Nucleus accumbens (tissue), 56 donors: Measurements from ENCODE around the gene OLIG1.

ENCODE experiments used
- DNase-seq, 56 donors: peaks; one replicate each; lab custom pipeline; 2025; lab: John Stamatoyannopoulos, UW

OLIG1 gene

DNA sequence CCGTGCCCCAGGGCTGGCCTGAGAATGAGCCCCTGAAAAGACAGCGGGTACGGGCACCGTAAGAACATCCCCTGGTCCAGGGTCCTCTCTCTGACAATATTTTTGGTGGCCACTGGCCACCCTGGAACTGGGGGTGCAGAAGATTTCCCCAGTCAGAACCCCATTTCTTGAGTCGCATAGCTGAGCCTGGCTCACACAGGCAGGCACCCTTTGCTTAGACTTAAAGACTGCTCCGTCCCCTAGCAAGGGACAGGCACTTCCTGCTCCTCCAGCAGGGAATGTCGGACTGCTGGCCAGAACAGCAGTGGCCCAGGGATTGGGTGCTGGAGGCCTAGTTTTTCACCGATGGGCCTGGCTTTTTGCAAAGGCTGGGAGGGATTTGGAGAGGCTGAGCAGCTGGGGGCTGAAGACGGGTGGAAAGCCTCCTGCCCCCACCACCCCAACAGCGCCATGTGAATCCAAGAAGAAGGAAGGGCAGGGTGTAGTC lies 39.9 kb upstream of the OLIG1 start:
- peak in 22 of 56 donors; percentile 14 to 53 (median 36) for DNase-seq

DNA sequence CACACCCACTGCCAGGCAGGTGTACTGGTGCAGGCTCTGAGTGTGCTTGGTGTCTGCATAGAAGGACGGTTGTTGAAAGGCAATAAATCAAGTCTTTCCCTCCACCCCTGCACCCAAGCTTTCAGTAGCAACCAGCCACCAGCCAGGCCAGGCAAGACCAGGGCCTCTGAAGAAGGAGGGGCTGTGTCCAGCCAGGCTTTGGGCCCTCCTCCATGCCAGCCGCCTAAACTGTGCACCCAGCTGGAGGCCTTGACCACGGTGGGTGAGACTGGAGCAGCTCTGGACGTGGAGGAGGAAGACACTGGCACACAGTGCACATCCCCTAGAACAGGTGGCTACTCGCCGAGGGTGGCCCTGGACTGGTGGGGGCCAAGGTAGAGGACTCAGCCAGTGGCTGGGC lies 39.3 kb upstream of the OLIG1 start:
- DNase-seq: peak in 13 of 56 donors; percentile 20 to 53 (median 37)

DNA sequence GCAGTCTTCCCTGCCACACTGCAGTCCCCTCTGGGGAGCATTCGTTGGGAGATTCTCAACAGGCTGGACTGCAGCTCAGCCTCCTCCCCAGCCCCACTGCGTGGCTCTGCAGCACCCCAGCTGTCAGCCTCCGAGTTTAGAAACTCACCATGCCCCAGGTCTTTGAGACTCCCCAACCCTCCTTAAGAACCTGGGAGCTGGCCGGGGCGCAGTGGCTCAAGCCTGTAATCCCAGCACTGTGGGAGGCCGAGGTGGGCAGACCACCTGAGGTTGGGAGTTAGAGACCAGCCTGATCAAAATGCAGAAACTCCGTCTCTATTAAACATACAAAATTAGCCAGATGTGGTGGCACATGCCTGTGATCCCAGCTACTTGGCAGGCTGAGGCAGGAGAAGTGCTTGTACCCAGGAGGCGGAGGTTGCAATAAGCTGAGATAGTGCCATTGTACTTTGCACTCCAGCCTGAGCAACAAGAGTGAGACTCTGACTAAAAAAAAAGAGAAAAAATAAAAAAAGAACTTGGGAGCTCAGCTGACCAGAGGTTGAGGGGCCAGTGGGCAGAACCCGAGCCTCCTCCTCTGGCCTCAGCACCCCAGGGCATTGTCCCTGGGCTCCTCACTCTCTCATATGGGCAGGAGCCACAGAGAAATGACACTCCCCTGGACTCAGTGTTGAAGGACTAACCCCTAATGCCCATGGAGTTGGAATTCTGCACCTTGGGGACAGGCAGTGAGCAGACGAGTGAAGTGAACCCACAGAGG lies 38.6 kb upstream of the OLIG1 start:
- peak in 3 of 56 donors; percentile 24 to 43 (median 27) for DNase-seq

DNA sequence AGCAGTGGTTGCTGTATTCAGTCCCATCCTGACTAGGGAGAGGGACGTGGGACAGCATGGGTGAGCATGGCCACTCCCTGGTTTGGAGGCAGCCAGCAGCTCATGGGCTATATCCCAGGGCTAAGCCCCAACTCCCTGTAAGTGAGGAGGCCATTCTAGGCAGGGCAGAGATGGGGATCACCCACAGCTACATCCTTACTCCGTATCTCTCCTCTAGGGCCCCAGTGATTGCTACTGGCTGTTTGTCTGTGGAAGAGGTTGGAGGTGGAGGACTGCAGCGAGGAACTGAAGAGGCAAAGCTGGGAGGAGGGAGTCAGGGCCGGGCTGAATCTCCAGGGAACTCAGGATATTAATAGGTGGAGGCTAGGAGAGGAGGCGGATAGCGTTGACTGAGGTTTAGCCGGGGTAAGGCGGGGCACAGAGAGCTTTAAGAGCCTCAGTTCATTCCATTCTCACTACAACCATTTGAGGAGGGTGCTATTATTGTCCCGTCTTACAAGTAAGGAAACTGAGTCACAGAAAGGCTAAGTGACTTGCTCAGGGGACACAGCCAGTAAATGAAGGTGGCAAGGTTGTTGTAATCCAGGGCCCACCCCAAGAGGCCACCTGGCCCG lies 37.4 kb upstream of the OLIG1 start:
- no peak for DNase-seq

DNA sequence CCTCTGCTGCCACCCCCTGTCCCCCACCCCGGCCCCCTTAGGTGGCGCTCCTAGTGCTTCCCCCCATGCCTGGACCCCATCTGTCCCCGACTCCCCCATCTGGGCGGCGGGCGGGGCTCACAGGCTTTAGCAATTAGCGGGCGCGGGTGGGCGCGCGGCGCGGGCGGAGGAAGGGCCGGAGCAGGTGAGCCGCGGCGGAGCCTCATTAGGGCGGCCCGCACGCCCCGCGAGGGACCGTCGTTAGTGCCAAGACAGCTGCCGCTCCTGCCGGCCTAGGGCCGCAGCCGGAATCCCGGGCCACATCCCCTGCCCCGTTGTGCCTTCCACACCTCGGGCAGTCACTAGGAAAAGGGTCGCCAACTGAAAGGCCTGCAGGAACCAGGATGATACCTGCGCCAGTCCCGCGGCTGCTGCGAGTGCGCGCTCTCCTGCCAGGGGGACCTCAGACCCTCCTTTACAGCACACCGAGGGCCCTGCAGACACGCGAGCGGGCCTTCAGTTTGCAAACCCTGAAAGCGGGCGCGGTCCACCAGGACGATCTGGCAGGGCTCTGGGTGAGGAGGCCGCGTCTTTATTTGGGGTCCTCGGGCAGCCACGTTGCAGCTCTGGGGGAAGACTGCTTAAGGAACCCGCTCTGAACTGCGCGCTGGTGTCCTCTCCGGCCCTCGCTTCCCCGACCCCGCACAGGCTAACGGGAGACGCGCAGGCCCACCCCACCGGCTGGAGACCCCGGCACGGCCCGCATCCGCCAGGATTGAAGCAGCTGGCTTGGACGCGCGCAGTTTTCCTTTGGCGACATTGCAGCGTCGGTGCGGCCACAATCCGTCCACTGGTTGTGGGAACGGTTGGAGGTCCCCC lies 36.6 kb upstream of the OLIG1 start:
- no peak for DNase-seq

DNA sequence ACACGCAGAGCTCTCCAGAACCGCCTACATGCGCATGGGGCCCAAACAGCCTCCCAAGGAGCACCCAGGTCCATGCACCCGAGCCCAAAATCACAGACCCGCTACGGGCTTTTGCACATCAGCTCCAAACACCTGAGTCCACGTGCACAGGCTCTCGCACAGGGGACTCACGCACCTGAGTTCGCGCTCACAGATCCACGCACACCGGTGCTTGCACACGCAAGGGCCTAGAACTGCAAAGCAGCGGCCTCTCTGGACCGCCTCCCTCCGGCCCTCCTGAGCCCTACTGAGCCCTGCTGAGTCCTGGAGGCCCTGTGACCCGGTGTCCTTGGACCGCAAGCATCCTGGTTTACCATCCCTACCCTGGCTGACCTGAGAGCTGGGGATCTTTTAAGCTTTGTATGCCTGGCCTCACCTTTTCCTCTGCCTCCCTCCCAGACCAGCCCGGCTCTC lies 36.0 kb upstream of the OLIG1 start:
- DNase-seq: no peak

DNA sequence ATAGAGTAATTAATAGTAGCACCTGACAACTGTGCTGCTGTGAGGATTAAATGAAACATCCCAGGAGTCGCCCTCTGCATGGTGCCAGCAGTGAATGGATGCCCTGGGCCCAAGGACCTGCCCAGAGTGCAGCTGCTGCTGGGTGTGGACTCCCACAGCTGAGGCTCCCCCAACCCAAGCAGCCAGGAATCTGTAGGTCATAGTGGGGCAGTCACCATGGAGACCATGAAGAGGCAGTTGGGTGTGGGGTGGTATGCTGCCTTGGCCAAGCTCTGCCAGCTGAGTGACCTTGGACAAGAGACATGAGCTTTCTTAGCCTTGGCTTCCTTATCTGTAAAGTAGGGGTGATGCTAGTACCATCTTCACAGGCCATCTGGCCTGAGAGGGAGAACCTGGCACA lies 34.8 kb upstream of the OLIG1 start:
- DNase-seq: no peak

DNA sequence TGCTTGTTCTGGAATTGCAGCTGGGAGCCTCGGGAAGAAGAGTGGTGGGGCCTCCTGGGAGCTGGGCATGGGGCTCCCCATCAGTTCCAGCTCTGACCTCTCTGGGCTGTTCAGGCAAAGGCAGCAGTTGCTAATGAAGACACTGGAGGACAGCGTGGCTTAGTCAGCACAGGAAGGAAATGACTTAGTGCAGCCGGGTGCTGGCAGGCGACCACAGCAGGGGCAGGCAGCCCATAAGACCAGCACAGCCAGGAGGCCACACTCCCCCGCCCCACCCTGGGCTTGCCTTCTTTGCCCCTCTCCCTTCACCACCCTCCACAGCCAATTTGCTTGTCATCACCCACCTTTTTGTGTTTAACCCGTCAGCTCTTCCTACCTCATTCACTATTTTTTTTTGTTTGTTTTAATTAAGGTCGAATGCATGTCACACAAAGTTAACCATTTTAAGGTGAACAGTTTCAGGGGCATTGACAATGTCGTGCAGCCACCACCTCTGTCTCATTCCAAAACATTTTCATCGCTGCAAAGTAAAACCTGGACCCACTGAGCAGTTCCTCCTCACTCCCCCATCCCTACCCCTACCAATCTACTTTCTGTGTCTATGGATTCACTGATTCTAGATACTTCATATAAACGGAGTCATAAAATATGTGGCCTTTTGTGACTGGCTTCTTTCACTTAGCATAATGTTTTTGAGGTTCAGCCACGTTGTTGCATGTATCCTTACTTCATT lies 33.3 kb upstream of the OLIG1 start:
- DNase-seq: peak in 8 of 56 donors; percentile 4 to 54 (median 20)

DNA sequence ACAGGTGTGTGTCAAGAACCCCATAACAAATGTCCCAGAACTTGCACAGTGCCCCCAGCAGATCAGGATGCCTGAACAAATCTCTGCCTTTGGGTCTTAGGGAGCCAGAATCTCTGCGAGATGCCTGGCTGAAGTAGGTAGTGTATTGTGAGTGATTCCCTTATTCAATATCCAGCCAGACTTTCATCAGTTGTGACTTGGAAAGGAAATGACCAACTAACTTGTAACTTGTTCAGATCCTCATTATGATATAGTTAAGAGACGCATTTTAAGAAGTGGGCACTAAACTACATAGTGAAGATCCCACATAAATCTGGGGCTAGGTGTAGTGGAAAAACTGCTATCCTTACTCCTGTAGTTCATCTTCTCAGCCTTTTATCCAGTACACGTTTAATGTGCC lies 32.4 kb upstream of the OLIG1 start:
- no peak for DNase-seq

DNA sequence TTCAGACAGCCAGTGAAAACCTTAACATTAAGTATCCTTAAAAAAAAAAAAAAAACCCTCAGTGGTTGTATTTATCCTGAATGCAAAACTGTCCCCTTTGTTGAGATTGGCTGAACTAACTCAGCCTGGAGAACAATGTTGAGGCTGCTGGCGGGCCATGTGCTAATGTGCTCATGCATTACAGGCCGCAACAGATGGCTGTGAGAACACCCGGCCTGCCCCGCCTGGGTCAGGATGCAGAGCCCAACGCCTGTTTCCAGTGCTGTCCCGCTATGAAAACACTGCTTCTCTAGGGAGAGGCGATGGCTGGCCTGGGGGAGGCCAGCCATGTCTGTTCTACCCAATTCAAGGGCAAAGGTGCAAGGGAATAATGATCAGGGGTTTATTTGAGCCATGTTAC lies 30.4 kb upstream of the OLIG1 start:
- peak in 52 of 56 donors; percentile 25 to 94 (median 80) for DNase-seq

DNA sequence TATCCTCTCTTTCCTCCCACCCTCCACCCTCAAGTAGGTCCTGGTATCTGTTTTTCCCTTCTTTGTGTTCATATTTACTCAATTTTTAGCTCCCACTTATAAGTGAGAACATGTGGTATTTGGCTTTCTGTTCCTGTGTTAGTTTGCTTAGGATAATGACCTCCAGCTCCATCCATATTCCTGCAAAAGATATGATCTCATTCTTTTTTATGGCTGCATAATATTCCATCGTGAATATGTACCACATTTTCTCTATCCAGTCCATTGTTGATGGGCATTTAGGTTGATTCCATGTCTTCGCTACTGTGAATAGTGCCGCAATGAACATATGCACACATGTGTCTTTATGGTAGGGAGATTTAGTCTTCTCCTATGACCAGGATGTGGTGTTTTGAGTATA lies 29.7 kb upstream of the OLIG1 start:
- no peak for DNase-seq

DNA sequence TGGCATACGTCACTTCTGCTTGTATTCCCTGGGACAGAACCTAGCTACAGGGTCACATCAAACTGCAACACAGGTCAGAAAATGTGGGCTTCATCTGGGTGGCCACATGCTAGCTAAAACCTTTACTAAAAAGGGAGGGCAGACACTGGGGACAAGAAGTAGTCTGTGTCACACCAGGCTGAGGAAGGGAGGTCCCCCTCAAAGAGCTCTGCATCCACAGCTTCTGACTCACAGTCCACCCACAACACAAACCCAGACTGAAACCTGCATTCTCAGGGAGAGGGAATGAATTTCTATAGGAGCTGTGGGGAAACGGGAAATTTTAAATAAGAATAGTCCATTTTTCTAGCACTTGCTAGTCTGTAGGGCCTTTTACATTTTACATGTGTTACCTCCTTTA lies 28.0 kb upstream of the OLIG1 start:
- no peak for DNase-seq

DNA sequence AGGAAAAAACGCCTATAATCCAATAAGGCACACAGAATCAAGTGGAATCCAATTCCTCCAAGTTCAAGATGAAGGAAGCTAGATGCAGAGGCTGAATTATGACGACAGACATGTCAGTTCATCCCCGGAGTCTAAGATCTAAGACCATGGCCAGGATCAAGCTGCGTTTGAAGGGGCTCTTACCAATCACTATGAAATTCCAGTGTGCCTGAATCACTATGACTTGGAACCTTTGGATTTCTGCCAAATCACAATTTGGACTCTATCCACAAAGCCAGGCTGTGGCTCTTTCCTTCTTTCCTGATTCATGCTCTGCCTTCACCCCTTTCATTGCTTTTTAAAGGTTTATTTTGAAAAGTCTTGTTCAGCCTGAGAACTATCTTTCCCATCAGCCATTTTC lies 27.1 kb upstream of the OLIG1 start:
- DNase-seq: no peak

DNA sequence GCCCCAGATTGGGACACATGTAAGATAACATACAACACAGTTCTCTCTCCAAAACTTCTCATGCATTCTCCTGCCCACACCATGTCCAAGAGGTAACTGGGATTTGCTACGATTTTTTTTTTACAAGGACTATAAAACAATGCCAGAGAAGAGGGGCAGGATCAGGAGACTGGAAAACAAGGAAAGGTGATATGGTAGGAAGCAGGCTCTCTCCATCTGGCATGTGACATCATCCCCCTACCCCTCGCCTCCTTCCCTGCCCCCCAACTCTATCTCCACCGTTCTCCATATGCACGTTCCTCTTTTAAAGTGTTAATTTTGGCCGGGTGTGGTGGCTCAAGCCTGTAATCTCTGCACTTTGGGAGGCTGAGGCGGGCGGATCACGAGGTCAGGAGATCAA lies 23.5 kb upstream of the OLIG1 start:
- DNase-seq: no peak

DNA sequence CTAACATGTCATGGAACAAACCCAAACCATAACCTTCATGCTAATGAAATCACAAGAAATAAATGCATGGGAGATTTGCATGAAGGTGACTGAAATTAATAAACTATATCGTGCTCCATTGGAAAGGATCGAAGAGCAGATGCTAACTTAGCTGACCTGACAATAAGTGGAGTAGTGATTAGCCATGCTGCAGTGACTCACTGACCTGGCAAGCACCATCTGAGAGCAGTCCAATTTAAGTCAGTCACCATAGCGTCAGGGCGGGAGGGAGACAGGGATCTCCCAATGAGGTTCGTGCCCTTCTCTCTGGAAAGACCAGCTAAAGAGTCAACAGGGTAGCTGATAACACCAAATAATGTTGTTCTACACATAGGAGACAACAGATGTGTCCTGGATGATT lies 22.7 kb upstream of the OLIG1 start:
- peak in 1 of 56 donors; percentile 56 for DNase-seq

DNA sequence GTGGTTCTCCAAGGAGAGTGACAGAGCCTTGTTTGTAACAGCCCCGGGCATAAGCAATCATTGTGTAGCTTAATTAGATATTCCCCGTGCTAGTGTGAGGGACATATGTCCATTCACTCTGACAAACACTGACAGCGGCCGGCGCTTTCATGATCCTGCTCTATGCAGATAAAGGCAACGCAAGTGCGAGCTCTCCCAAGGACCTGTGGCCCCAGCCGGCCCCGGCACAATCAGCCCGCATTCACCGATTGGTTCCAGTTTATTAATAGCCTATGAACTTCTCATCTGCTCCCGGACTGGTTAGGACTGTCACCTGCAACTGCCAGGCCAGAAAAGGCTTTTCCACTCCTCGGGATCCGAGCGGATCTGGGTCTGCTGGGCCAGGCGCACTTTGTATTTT lies 18.0 kb upstream of the OLIG1 start:
- DNase-seq: peak in 23 of 56 donors; percentile 14 to 52 (median 36)

DNA sequence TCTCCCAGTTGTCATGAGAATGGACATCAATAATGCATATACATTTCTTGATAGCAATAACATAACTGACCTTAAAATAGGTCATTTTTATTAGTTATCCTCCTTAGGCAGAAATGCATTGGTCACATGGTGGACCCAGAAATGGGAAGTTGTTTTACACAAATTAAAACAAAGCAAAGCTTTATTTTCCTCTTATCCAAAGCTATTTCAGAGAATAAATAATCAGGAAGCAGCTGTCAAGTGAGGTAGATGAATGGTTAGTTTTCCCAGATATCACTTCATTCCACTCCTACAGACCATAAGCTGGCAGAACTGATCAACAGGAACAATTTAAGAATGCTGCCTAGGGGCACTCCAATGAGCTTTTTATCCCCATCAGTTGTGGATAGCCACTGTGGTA lies 16.0 kb upstream of the OLIG1 start:
- no peak for DNase-seq

DNA sequence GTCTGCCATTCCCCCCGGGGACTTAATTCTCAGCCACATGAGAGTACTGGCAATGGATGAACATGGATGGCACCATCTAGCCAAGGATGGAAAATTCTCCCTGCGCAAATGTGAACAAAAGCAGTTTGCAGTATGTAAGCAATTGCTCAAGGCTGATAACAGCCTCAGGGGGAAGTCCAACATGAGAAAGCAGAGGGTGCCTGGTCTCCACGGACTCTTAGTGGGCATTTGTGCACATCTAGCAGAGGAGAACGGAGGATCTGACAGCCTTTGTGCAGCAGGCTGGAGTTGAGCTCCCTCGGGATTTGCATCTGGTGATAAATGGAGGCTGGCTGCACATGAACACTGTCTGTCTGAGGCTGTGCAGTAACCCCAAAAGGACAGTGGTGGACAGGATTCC lies 13.9 kb upstream of the OLIG1 start:
- DNase-seq: no peak

DNA sequence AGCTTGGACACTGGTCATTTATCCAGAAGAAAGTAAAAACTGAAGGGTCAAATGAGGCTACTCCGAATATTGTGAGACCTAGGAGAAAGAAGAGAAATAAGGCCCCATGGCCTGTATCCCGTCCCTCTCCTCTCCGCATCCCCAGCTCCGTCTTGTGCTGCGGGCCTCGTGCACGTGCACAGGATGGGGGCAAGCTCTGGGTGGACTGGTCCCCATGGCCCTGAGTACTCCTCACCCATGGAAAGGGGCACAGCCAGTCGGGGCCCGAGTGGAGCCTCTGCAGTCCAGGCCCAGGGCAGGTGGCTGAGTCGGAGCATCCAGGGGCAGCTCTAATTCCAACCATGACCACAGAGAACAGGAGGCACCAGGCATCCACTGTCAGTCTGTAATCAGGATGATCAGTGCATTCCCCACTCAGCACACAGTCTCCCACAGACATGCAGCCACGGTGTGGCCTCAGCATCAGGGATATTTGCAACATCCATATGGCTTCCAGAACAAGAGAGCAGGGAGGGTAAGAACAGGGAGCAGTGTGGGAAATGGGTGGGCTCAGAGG lies 12.5 kb upstream of the OLIG1 start:
- DNase-seq: no peak

DNA sequence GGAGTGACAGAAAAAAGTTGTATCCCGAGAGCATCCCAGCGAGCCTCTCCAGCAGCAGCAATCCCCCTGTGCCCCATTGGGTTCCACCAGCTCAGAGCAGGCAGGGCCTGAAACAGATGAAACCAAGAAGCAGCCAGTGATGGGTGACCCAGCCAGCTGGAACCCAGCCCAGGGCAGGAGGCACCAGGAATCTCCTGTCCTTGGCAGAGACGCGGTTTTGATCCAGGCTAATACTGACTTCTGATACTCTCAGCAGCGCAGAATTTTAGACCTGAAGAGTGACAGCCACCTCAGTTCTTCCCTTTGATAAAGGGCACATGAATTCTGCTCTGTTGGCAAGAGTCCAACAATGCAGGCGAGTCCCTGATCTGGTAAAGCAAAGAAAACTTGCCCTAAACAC lies 11.4 kb upstream of the OLIG1 start:
- DNase-seq: peak in 44 of 56 donors; percentile 8 to 83 (median 34)
